Osteocyte (in vitro differentiated cells): ENCODE measurements around the gene SETD2. TPM values are rescaled to one million over a fixed set of nuclear protein-coding genes. Genes with fewer than 3 reads are reported as not detected.
"Not testable (repeated sequence)": the region's sequence is repeated elsewhere in the genome, so short reads cannot be mapped to it uniquely, and the experiment has no call there.

ENCODE experiments used
- DNase-seq: peaks from one replicate; pipeline ENCODE4 v3.0.0; 2021; ENCODE audit warnings: mixed read lengths; ENCODE audit not compliant: unreplicated experiment; ENCODE audit errors: extremely low spot score
- H3K27ac Mint-ChIP-seq: one replicate; pipeline ENCODE4 v1.8.0; 2021; ENCODE audit warnings: mild to moderate bottlenecking, mixed read lengths; ENCODE audit not compliant: unreplicated experiment
- H3K27me3 Mint-ChIP-seq: one replicate; pipeline ENCODE4 v1.8.0; 2021; ENCODE audit warnings: mixed read lengths; ENCODE audit not compliant: unreplicated experiment
- H3K36me3 Mint-ChIP-seq: one replicate; pipeline ENCODE4 v1.8.0; 2021; ENCODE audit warnings: mixed read lengths; ENCODE audit not compliant: unreplicated experiment
- H3K4me1 Mint-ChIP-seq: one replicate; pipeline ENCODE4 v1.8.0; 2021; ENCODE audit warnings: mixed read lengths; ENCODE audit not compliant: unreplicated experiment
- H3K4me3 Mint-ChIP-seq: one replicate; pipeline ENCODE4 v1.8.0; 2021; ENCODE audit warnings: mild to moderate bottlenecking, moderate library complexity, mixed read lengths; ENCODE audit not compliant: unreplicated experiment
- H3K9me3 Mint-ChIP-seq: one replicate; pipeline ENCODE4 v1.8.0; 2021; ENCODE audit warnings: mixed read lengths; ENCODE audit not compliant: unreplicated experiment
- CTCF ChIP-seq: fragments of 200-600 bp; sonication (generic); IDR thresholded peaks from 2 replicates; pipeline ENCODE4 v1.5.0; 2021; ENCODE audit warnings: antibody characterized with exemption, mild to moderate bottlenecking, moderate library complexity
- total RNA-seq: library from RNA; stranded (reverse); gene quantifications from 2 replicates; pipeline ENCODE4 v1.2.1, GENCODE V29; 2021

Gene SETD2
- total RNA-seq, 1 donor from 2014 or later = 45.0 TPM

GRCh38 chr3:47083786-47084185, 80.1 kb downstream of the SETD2 start:
- Mint-ChIP-seq H3K36me3 (peaks cover 63% of the 10 kb centered on the region), H3K4me3 (no peak overlapping the region), H3K9me3 (no peaks in the 10 kb centered on the region), H3K4me1 (peaks cover 3% of the 10 kb centered on the region), H3K27ac (no peak overlapping the region), H3K27me3 (no peaks in the 10 kb centered on the region)
- no peak for TF ChIP-seq CTCF
- no peak for DNase-seq

- Mint-ChIP-seq H3K4me1 (peaks cover 3% of the 10 kb centered on the region), H3K9me3 (no peaks in the 10 kb centered on the region), H3K27ac (no peak overlapping the region), H3K27me3 (no peaks in the 10 kb centered on the region), H3K36me3 (peaks cover 64% of the 10 kb centered on the region), H3K4me3 (no peak overlapping the region)
- no peak for TF ChIP-seq CTCF
- no peak for DNase-seq
Observed at GRCh38 chr3:47082519-47082918, 81.4 kb downstream of the SETD2 start.

- H3K36me3 Mint-ChIP-seq = peaks cover 59% of the 10 kb centered on the region
- no peak overlapping the region for H3K4me3 Mint-ChIP-seq
- DNase-seq = no peak
- H3K27ac Mint-ChIP-seq = no peak overlapping the region
- H3K4me1 Mint-ChIP-seq = peaks cover 13% of the 10 kb centered on the region
- H3K9me3 Mint-ChIP-seq = no peaks in the 10 kb centered on the region
- TF ChIP-seq CTCF = no peak
- no peaks in the 10 kb centered on the region for H3K27me3 Mint-ChIP-seq
Observed at GRCh38 chr3:47079432-47079831, 84.5 kb downstream of the SETD2 start.

GRCh38 chr3:47073685-47074084, 90.2 kb downstream of the SETD2 start:
- H3K27me3 Mint-ChIP-seq = no peaks in the 10 kb centered on the region
- peaks cover 37% of the 10 kb centered on the region for H3K36me3 Mint-ChIP-seq
- no peak for TF ChIP-seq CTCF
- H3K4me1 Mint-ChIP-seq = peaks cover 11% of the 10 kb centered on the region
- H3K4me3 Mint-ChIP-seq = no peak overlapping the region
- H3K9me3 Mint-ChIP-seq = no peaks in the 10 kb centered on the region
- no peak for DNase-seq
- H3K27ac Mint-ChIP-seq = no peak overlapping the region

- TF ChIP-seq CTCF = no peak
- H3K27me3 Mint-ChIP-seq = no peaks in the 10 kb centered on the region
- no peak for DNase-seq
- no peaks in the 10 kb centered on the region for H3K9me3 Mint-ChIP-seq
- no peak overlapping the region for H3K27ac Mint-ChIP-seq
- H3K4me3 Mint-ChIP-seq = no peak overlapping the region
- H3K36me3 Mint-ChIP-seq = peaks cover 25% of the 10 kb centered on the region
- H3K4me1 Mint-ChIP-seq = peaks cover 4% of the 10 kb centered on the region
Observed at GRCh38 chr3:47070770-47071169, 93.1 kb downstream of the SETD2 start.

GRCh38 chr3:47066259-47066658, 97.7 kb downstream of the SETD2 start:
- not testable (repeated sequence) for DNase-seq, H3K27ac Mint-ChIP-seq, H3K9me3 Mint-ChIP-seq, H3K4me1 Mint-ChIP-seq, H3K27me3 Mint-ChIP-seq, H3K4me3 Mint-ChIP-seq
- peaks cover 27% of the 10 kb centered on the region for H3K36me3 Mint-ChIP-seq
